Hepatocyte (in vitro differentiated cells): Measurements from ENCODE around the gene UMAD1.

Source experiments
- EZH2 ChIP-seq: fragments of 200-600 bp; sonication (generic); IDR thresholded peaks from 2 replicates; pipeline ENCODE4 v1.6.1; 2016; ENCODE audit warnings: antibody characterized with exemption, mild to moderate bottlenecking, borderline replicate concordance
- TF ChIP-seq, protein P1 (sequence below): fragments of 200-600 bp; sonication (generic); IDR thresholded peaks from 2 replicates; pipeline ENCODE4 v1.5.1; 2016; ENCODE audit warnings: antibody characterized with exemption, mild to moderate bottlenecking; ENCODE audit not compliant: poor library complexity

DNA sequence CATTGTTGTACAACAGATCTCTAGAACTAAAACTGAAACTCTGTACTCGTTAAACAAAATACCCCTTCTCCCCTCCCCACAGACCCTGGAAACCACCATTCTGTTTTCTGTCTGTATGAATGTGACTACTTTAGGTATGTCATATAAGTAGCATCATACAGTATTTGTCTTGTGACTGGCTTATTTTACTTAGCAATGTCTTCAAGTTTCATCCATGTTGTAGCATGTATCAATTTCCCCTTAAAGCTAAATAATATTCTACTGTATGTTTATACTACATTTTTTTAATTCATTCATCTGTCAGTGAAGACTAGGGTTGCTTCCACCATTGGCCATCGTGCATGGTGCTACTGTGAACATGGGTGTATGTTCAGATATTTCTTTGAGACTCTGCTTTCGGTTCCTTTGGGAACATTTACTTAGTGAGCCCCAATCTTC, 149.0 kb downstream of the UMAD1 start:
- TF ChIP-seq, protein P1, sequence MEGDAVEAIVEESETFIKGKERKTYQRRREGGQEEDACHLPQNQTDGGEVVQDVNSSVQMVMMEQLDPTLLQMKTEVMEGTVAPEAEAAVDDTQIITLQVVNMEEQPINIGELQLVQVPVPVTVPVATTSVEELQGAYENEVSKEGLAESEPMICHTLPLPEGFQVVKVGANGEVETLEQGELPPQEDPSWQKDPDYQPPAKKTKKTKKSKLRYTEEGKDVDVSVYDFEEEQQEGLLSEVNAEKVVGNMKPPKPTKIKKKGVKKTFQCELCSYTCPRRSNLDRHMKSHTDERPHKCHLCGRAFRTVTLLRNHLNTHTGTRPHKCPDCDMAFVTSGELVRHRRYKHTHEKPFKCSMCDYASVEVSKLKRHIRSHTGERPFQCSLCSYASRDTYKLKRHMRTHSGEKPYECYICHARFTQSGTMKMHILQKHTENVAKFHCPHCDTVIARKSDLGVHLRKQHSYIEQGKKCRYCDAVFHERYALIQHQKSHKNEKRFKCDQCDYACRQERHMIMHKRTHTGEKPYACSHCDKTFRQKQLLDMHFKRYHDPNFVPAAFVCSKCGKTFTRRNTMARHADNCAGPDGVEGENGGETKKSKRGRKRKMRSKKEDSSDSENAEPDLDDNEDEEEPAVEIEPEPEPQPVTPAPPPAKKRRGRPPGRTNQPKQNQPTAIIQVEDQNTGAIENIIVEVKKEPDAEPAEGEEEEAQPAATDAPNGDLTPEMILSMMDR: no peak
- no peak for TF ChIP-seq EZH2
